GM20431 (cell line): ENCODE data around the gene UBE2O.

Source experiments
- in situ Hi-C: fragments of 300-500 bp; cut with MseI, MboI; formaldehyde crosslinking; loops from one replicate; pipeline ENCODE4 v1.15.0; 2020; ENCODE audit warnings: low sequenced_read_pairs; ENCODE audit not compliant: unreplicated experiment

The UBE2O gene

GRCh38 chr17:76487451-76488192 lies 34.7 kb upstream of the UBE2O start:
- in situ Hi-C loops, result no loop called here

- in situ Hi-C loops, result no loop called here
Observed at GRCh38 chr17:76485569-76485968, 32.6 kb upstream of the UBE2O start.

GRCh38 chr17:76484228-76484725 lies 31.3 kb upstream of the UBE2O start:
- in situ Hi-C loops, result no loop called here

- in situ Hi-C loops, result no loop called here
Observed at GRCh38 chr17:76481071-76481655, 28.2 kb upstream of the UBE2O start.

DNA sequence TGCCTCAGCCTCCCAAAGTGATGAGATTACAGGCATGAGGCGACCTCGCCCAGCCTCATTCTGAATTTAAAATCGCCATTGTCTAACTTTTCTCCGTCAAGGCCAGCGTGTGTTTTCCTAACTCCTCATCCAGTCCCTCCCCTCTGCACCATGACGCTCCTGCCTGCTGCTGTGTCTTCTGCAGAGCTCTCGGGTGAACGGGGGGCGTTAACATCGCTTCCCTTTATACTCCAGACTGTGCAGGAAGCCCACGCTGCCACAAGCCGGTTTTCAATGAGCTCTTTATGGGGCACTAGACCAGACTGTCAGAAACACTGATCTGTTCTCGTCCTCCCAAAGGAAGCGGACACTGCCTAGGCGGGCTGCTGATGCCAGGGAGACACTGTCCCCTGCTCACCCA lies 27.7 kb upstream of the UBE2O start:
- in situ Hi-C loops, result no loop called here

DNA sequence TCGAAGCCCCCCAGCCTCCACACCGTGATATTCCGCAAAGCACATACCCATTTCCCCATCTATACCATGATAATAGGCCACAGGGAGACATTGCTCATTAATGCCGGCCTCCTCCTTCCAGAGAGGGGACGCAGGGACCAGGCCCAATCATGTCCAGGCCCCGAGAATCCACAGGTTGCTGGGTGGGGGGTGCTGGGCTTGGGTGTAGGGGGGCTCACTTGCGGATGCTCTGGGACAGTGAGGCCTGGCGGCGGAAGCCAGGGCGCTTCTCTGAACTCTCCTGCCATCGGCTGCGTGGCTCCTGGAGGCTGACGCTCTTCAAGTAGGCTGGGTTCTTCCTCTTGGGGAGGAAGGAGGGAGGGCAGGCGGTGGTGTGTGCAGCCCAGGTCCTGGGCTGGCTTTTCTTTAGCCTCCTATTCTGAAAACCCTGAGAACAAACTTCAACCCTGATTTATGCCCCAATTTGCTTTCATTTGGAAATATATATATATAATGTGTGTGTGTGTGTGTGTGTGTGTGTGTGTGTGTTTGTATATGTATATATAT lies 26.6 kb upstream of the UBE2O start:
- in situ Hi-C loops, result no loop called here

GRCh38 chr17:76478730-76479514 lies 26.0 kb upstream of the UBE2O start:
- in situ Hi-C loops, result no loop called here

DNA sequence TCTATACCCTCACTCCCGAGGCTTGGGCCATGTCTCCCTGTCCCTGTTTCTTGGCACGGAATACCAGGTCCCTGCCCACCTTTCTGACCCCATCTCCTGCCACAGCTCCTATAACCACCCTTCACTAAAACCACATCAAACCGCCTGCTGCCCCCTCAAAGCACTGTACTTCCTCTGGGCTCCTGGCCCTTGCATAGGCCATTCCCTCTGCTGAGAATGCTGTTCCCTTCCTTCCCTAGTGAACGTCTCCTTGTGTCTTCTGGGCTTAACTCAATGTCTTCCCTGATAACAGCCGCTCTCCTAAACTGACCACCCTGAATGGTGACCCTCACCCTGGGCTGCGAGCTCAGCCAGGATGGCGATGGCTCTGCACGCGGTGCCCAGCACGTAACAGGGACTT lies 25.1 kb upstream of the UBE2O start:
- in situ Hi-C loops, result no loop called here

DNA sequence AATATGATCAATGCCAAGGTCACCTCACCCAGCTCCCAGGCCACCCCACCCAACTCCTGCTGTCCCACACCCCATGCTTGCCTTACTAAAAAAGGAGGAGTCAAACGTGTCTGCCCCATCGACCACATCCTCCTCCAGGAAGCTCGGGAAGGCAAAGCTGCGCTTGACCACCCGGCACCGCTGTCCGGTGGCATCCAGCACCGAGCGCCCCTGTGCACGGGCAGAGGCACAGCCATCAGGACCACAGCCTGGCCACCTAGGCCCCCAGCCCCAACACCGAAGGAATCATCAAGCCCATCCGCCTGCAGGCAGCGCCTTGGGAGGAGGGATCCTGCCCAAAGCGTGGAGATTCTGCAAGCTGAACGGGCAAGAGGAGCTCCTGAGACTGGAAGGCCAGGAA lies 24.6 kb upstream of the UBE2O start:
- in situ Hi-C loops, result no loop called here

- in situ Hi-C loops, result no loop called here
Observed at GRCh38 chr17:76476736-76477135, 23.8 kb upstream of the UBE2O start.

DNA sequence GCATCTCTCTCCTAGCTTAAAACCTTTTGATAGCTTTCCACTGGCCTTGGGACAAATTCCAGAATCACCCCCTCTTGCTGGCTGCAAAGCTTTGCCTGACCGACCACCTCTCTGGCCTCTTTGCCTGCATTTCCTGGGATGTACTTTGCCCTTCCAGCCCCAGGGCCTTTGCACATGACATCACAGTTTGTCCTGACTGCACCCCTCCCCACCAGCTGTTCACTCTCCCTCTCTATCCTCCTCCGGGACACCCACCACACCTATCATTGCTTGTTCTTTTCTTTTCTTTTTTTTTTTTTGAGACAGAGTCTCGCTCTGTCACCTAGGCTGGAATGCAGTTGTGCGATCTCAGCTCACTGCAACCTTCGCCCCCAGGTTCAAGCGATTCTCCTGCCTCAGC lies 22.4 kb upstream of the UBE2O start:
- in situ Hi-C loops, result no loop called here

DNA sequence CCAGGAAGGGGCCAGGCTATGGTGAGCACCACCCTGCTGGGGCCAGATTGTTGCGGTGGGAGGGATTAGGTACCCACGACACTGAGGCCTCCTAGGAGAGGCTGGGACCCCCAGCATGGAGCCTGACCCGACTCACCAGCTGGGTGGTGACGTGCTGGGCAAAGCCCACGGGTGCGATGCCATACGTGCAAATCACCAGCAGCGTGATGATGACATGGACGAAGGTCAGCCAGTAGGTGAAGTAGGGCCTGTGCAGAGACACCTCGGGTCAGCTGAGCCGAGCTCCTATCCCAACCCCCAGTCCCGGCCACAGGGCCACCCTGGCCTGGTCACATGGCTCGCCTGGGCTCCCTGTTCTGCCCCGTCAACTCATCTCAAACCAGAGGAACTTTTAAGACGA lies 21.9 kb upstream of the UBE2O start:
- in situ Hi-C loops, result no loop called here

GRCh38 chr17:76474238-76474637 lies 21.3 kb upstream of the UBE2O start:
- in situ Hi-C loops, result no loop called here

GRCh38 chr17:76473541-76473985 lies 20.6 kb upstream of the UBE2O start:
- in situ Hi-C loops, result no loop called here

DNA sequence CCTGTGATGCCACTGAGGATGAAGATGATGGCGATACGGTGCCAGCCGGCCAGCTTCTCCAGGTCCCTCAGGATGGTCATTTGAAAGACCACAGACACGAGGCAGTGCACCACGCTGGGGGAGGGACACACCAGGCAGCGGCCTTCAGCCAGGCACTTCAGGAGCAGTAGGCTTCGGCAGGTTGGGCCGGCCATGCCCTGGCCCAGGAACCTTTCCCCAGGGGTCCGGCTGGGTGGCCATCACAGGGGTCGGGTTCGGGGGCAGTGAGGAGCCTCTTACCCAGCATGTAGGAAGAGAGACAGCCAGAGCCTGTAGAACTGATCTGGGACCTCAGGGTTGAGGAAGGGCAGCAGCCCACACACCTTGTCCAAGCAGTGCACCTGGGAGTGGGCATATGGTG lies 19.8 kb upstream of the UBE2O start:
- in situ Hi-C loops, result no loop called here

- in situ Hi-C loops, result no loop called here
Observed at GRCh38 chr17:76472258-76472645, 19.3 kb upstream of the UBE2O start.

DNA sequence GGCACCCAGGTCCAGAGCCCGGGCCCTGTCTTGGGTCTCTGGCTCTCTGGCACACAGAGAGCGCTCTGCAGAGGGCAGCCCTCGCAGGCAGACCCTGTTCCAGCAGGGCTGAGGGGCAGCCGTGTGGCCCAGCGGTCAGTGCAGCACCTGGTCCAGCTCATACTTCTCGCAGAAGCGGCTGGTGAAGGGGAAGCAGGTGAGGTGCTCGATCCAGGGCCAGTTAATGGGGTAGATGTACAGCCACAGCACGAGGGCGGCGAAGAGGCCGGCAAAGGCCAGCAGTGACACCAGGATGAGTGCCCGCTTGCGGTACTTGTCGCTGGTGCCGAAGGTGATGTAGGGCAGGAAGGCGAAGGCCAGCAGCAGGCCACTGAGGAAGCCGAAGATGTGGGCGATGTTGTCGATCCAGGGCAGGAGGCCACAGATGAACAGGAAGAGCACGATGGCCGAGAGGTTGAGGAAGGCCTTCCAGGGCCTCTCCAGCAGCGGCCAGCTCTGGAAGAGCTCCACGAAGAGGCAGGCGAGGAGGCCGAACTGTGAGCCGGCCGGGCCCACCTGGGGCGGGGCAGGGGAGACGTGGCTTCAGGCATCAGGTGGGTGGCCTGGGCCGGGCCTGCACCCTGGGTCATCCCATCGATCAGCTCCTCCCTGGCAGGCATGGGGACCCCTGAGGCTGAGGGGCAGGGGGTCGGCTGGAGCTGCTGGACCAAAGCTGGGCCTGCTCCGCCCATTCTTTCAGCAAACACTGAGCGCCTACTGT lies 18.7 kb upstream of the UBE2O start:
- in situ Hi-C loops, result no loop called here

GRCh38 chr17:76469991-76470739 lies 17.2 kb upstream of the UBE2O start:
- in situ Hi-C loops, result loop anchor here (5.0 kb wide), 1 partner anchor 37 kb away; no protein-coding TSS in a partner anchor
